ENCODE results near the gene CCNL2.

DNA sequence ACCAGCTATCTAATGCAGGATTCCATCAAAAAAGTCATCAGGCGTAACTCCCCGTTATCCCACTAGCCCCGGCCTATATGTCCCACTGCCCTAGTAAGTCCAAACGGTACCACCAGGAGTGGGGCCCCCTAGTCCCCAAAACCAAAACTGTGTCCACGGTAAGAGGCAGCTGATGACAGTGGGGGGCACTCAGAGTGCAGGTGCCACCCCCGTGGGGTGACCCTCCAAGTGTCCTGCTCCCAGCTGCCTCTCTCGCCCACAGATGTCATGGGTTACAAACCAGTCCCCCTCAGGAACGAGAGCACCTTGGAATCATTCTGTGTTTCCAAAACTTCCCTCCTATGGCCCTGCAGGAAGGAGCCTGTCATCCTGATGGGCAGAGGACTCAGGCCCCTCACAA is 13.2 kb downstream of the CCNL2 start:
- TF ChIP-seq POLR2A (IDR thresholded peaks at IDR 0.05) = no peak
- TF ChIP-seq, protein P1, sequence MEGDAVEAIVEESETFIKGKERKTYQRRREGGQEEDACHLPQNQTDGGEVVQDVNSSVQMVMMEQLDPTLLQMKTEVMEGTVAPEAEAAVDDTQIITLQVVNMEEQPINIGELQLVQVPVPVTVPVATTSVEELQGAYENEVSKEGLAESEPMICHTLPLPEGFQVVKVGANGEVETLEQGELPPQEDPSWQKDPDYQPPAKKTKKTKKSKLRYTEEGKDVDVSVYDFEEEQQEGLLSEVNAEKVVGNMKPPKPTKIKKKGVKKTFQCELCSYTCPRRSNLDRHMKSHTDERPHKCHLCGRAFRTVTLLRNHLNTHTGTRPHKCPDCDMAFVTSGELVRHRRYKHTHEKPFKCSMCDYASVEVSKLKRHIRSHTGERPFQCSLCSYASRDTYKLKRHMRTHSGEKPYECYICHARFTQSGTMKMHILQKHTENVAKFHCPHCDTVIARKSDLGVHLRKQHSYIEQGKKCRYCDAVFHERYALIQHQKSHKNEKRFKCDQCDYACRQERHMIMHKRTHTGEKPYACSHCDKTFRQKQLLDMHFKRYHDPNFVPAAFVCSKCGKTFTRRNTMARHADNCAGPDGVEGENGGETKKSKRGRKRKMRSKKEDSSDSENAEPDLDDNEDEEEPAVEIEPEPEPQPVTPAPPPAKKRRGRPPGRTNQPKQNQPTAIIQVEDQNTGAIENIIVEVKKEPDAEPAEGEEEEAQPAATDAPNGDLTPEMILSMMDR (IDR thresholded peaks at IDR 0.05) = no peak

Measured in lower leg skin (tissue), 3 donors.